K562 (cell line): ENCODE data around the gene SLC26A11. TPM values are rescaled to one million over a fixed set of nuclear protein-coding genes. Genes with fewer than 3 reads are reported as not detected.

Source experiments
- ATAC-seq: fragments of 200-7000 bp; cut with Tn5 transposase; 3 replicates; pipeline ENCODE4 v1.9.1; 2020; ENCODE audit warnings: moderate library complexity
- BruUV-seq: library from RNA; stranded (reverse); fragments of 400-500 nt; replicated peaks from 2 replicates; lab custom pipeline; 2021; lab: Mats Ljungman, UMichigan
- CTCF ChIA-PET: fragments of 300-600 bp; formaldehyde crosslinking; extraction: SDS; loops from one replicate; lab custom pipeline; 2021; ENCODE audit warnings: low intra/inter-chr PET ratio; lab: Yijun Ruan, JAX
- POLR2A ChIA-PET: fragments of 300-600, 350-650 bp; sonication (Branson Sonifier 250); formaldehyde crosslinking; extraction: SDS; loops from one replicate; lab custom pipeline; 2021; ENCODE audit warnings: antibody characterized with exemption, inconsistent platforms; lab: Yijun Ruan, JAX
- DNase-seq, 4 experiments: peaks; one replicate each; pipeline versions ENCODE4 v3.0.0 to v3.0.0-alpha.2; 2011 to 2018; ENCODE audit warnings: low spot score in 3 of 4, mixed read lengths in 3 of 4; ENCODE audit errors: extremely low read depth in 1 of 4
- FAIRE-seq: peaks from 2 replicates; lab custom pipeline; 2011; peaks lifted over from hg19 to GRCh38; lab: Jason Lieb, UNC
- H2AFZ ChIP-seq: 2 replicates; pipeline ENCODE4 v1.6.0; 2011; ENCODE audit warnings: low read depth, low read length, control low read depth, inconsistent platforms
- H3K27ac ChIP-seq: fragments of 200-600 bp; 3 replicates; pipeline ENCODE4 v1.8.0; 2011; ENCODE audit warnings: low read depth, mild to moderate bottlenecking, control low read depth, inconsistent platforms, low read length, moderate library complexity, mixed read lengths; ENCODE audit errors: extremely low read depth
- H3K27me3 ChIP-seq, 2 experiments: fragments of 300-600 bp in 1 of 2; 2 replicates in 1 of 2; 3 replicates in 1 of 2; pipeline versions ENCODE4 v1.6.0 to v1.8.0; 2011; ENCODE audit warnings: inconsistent platforms in 2 of 2, low read length in 2 of 2, mild to moderate bottlenecking in 1 of 2, mixed read lengths in 1 of 2, moderate library complexity in 1 of 2; ENCODE audit not compliant: control insufficient read depth in 2 of 2, insufficient read depth in 2 of 2
- H3K36me3 ChIP-seq: fragments of 300-600 bp; 3 replicates; pipeline ENCODE4 v1.8.0; 2011; ENCODE audit warnings: mild to moderate bottlenecking, low read length, inconsistent platforms; ENCODE audit not compliant: control insufficient read depth, insufficient read depth
- H3K4me1 ChIP-seq, 2 experiments: fragments of 200-600 bp in 1 of 2; replicated peaks in 1 of 2; 2 replicates in 1 of 2; 3 replicates in 1 of 2; pipeline versions ENCODE4 v1.5.1 to v1.8.0; 2011; ENCODE audit warnings: inconsistent platforms in 2 of 2, low read length in 2 of 2, mild to moderate bottlenecking in 1 of 2, mixed read lengths in 1 of 2, moderate library complexity in 1 of 2; ENCODE audit not compliant: control insufficient read depth in 2 of 2, insufficient read depth in 2 of 2
- H3K4me2 ChIP-seq: 2 replicates; pipeline ENCODE4 v1.6.1; 2011; ENCODE audit warnings: low read length, control low read depth, inconsistent platforms, mixed read lengths; ENCODE audit not compliant: insufficient read depth
- H3K4me3 ChIP-seq: fragments of 200-600 bp; sonication (generic), shearing (Covaris generic); 2 replicates; pipeline ENCODE4 v1.5.1; 2016; ENCODE audit warnings: control low read depth, inconsistent platforms
- H3K79me2 ChIP-seq: fragments of 200-600 bp; 3 replicates; pipeline ENCODE4 v1.8.0; 2011; ENCODE audit warnings: low read length, inconsistent platforms; ENCODE audit not compliant: control insufficient read depth, insufficient read depth
- H3K9ac ChIP-seq, 2 experiments: 2 replicates each; pipeline versions ENCODE4 v1.6.0 to v1.6.1; 2011; ENCODE audit warnings: low read depth in 2 of 2, low read length in 2 of 2, control low read depth in 1 of 2, inconsistent platforms in 1 of 2, mild to moderate bottlenecking in 1 of 2, mixed read lengths in 1 of 2; ENCODE audit not compliant: insufficient read depth in 1 of 2
- H3K9me1 ChIP-seq: one replicate; pipeline ENCODE4 v1.6.0; 2011; ENCODE audit warnings: inconsistent platforms, mild to moderate bottlenecking, low read length, moderate library complexity; ENCODE audit not compliant: control insufficient read depth, insufficient read depth
- H3K9me3 ChIP-seq: replicated peaks from 2 replicates; pipeline ENCODE4 v1.5.1; 2011; ENCODE audit warnings: low read depth, low read length, inconsistent platforms; ENCODE audit not compliant: control insufficient read depth, insufficient read depth
- H4K20me1 ChIP-seq: replicated peaks from 2 replicates; pipeline ENCODE4 v1.6.1; 2011; ENCODE audit warnings: low read length, inconsistent platforms, mixed read lengths; ENCODE audit not compliant: control insufficient read depth, insufficient read depth
- CEBPB ChIP-seq: fragments of 450-650 bp; IDR thresholded peaks from 2 replicates; pipeline ENCODE4 v1.6.1; 2016; ENCODE audit warnings: missing genetic modification characterization, missing compliant biosample characterization
- CXXC5 ChIP-seq: fragments of 250-450 bp; sonication (Bioruptor Pico); IDR thresholded peaks from 2 replicates; pipeline ENCODE4 v1.8.0; 2022; ENCODE audit warnings: inconsistent platforms, mild to moderate bottlenecking, moderate library complexity
- MCM7 ChIP-seq, 2 experiments: fragments of 450-650 bp; IDR thresholded peaks; 2 replicates each; pipeline ENCODE4 v1.6.1; 2016 to 2018
- NCOA6 ChIP-seq: fragments of 450-650 bp; IDR thresholded peaks from 2 replicates; pipeline ENCODE4 v1.6.1; 2017; ENCODE audit warnings: mild to moderate bottlenecking
- NONO ChIP-seq, 2 experiments: fragments of 200-400 bp in 1 of 2; fragments of 450-650 bp in 1 of 2; formaldehyde crosslinking in 1 of 2; IDR thresholded peaks; 2 replicates each; pipeline ENCODE4 v1.6.1; 2017; ENCODE audit warnings: low read depth in 2 of 2, mild to moderate bottlenecking in 2 of 2, moderate library complexity in 2 of 2, low read length in 1 of 2
- TFAP4 ChIP-seq: sonication (generic); formaldehyde crosslinking; IDR thresholded peaks from 2 replicates; pipeline ENCODE4 v1.8.0; 2022; ENCODE audit warnings: missing genetic modification reagents, mild to moderate bottlenecking, moderate library complexity, borderline replicate concordance
- ZNF277 ChIP-seq: fragments of 250-450 bp; sonication (Bioruptor Pico); IDR thresholded peaks from 2 replicates; pipeline ENCODE4 v1.8.0; 2022; ENCODE audit warnings: inconsistent platforms, mild to moderate bottlenecking, moderate library complexity, borderline replicate concordance
- WGBS: fragments of 100-300 bp; shearing (Covaris generic); methylation state at CpG from one replicate; pipeline ENCODE4 v1.1.6; 2016; ENCODE audit warnings: low coverage, mixed read lengths; ENCODE audit not compliant: insufficient coverage; ENCODE audit errors: missing lambda C conversion rate; 5-methylcytosine and 5-hydroxymethylcytosine counted together
- in situ Hi-C: fragments of 300-500 bp; cut with MboI; formaldehyde crosslinking; loops from 4 replicates; pipeline ENCODE4 v1.15.0; 2018; ENCODE audit warnings: inconsistent platforms, mixed read lengths
- intact Hi-C: fragments of 100-400 bp; cut with micrococcal nuclease; formaldehyde crosslinking; loops from 2 replicates; pipeline ENCODE4 v1.14.2; 2022
- polyA plus RNA-seq, 8 experiments: library from polyadenylated mRNA; depleted of rRNA in 4 of 8; stranded (reverse) in 5 of 8; unstranded in 3 of 8; fragments of >200 nt; fragmentation: Nextera tagmentation in 2 of 8; fragmentation: Illumina TruSeq in 1 of 8; extraction: Ambion mirVana in 2 of 8; extraction: Trizol in 1 of 8; gene quantifications; 2 replicates each; pipeline versions ENCODE4 v1.2.1 to v1.2.3, GENCODE V29; 2011 to 2014; ENCODE audit warnings: inconsistent platforms in 1 of 8, missing spikeins in 1 of 8
- total RNA-seq, 7 experiments: library from RNA; depleted of rRNA in 6 of 7; stranded (reverse); fragments of >200 nt in 6 of 7; fragmentation: Illumina TruSeq in 2 of 7; extraction: Trizol in 2 of 7; gene quantifications; 2 replicates each; pipeline versions ENCODE4 v1.2.1 to v1.2.3, GENCODE V29; 2011 to 2021; ENCODE audit warnings: low replicate concordance in 1 of 7

Gene SLC26A11
- total and polyA plus RNA-seq, 9 of the 15 experiments (the other 6 are each of a cell fraction or from before 2014, with no cell fraction given), result 0.06 to 3.1 (median 1.2) TPM; not detected in 1

- no peaks in the 10 kb centered on the region for H3K79me2 ChIP-seq
- intact Hi-C loops, result no loop called here
- peaks cover 0 to 18% of the 10 kb centered on the region in 2 experiments; a peak in 1 of 5 replicates for H3K4me1 ChIP-seq
- H3K27ac ChIP-seq, result no peak overlapping the region
- FAIRE-seq (no peak), DNase-seq (no peak), ATAC-seq (no peak)
- ChIA-PET POLR2A (no interaction called here), CTCF (no interaction called here)
- H3K9ac ChIP-seq, result no peak overlapping the region
- H4K20me1 ChIP-seq, result 0 out of 2 replicates have a peak, but pooled peaks cover 6% of the 10 kb centered on the region
- in situ Hi-C loops, result no loop called here
- no TSS peak for BruUV-seq
- no peak overlapping the region for H3K4me3 ChIP-seq
- H3K27me3 ChIP-seq, result no peaks in the 10 kb centered on the region
- H3K4me2 ChIP-seq, result no peak overlapping the region
- peaks cover 49% of the 10 kb centered on the region; the same call in 1 of the 3 replicates for H3K36me3 ChIP-seq
- TF ChIP-seq CEBPB (tag), result peak; percentile 17; the same call in 1 of the 2 replicates
- no peak for TF ChIP-seq MCM7 (IDR thresholded peaks at IDR 0.05)
- no peaks in the 10 kb centered on the region for H3K9me3 ChIP-seq
- no peak overlapping the region for H2AFZ ChIP-seq
- no peaks in the 10 kb centered on the region for H3K9me1 ChIP-seq
- 72% methylated on average over 16 of the region's 19 CpGs for WGBS
These were observed 7.1 kb upstream of the SLC26A11 start for GRCh38 chr17:80212962-80213642.

- H2AFZ ChIP-seq, result no peak overlapping the region
- H3K27ac ChIP-seq, result no peak overlapping the region
- DNase-seq, result no peak
- in situ Hi-C loops (no loop called here), intact Hi-C loops (no loop called here)
- no peaks in the 10 kb centered on the region for H3K79me2 ChIP-seq
- no peaks in the 10 kb centered on the region for H3K9me1 ChIP-seq
- no peak for FAIRE-seq
- ChIA-PET CTCF (no interaction called here), POLR2A (no interaction called here)
- no peak overlapping the region for H3K4me2 ChIP-seq
- BruUV-seq, result no TSS peak
- peaks cover 0 to 21% of the 10 kb centered on the region in 2 experiments; a peak in 2 of 5 replicates for H3K4me1 ChIP-seq
- 92% methylated on average over 7 of the region's 17 CpGs for WGBS
- H3K9ac ChIP-seq, result no peak overlapping the region
- peaks cover 49% of the 10 kb centered on the region; the same call in 1 of the 3 replicates for H3K36me3 ChIP-seq
- no peaks in the 10 kb centered on the region for H3K27me3 ChIP-seq
- no peak for ATAC-seq
- H3K4me3 ChIP-seq, result no peak overlapping the region
- no peaks in the 10 kb centered on the region for H3K9me3 ChIP-seq
- H4K20me1 ChIP-seq, result 0 out of 2 replicates have a peak, but pooled peaks cover 7% of the 10 kb centered on the region
- TF ChIP-seq NONO (IDR thresholded peaks at IDR 0.05; ENCODE audit: low read depth in 2 of 2, low read length in 1 of 2) (no peak), CXXC5 (no peak), NCOA6 (no peak), TFAP4 (CRISPR knock-in tag) (no peak), ZNF277 (CRISPR knock-in tag) (no peak)
These were observed 6.6 kb upstream of the SLC26A11 start for GRCh38 chr17:80213643-80213975.
